Measurements from ENCODE around the gene MBTPS1. TPM values are rescaled to one million over a fixed set of nuclear protein-coding genes. Genes with fewer than 3 reads are reported as not detected.
"Not testable (repeated sequence)": the region's sequence is repeated elsewhere in the genome, so short reads cannot be mapped to it uniquely, and the experiment has no call there.

MBTPS1 gene
- total and polyA plus RNA-seq, 3 experiments from 2014 or later, result 38.3 to 64.7 (median 45.0) TPM

DNA sequence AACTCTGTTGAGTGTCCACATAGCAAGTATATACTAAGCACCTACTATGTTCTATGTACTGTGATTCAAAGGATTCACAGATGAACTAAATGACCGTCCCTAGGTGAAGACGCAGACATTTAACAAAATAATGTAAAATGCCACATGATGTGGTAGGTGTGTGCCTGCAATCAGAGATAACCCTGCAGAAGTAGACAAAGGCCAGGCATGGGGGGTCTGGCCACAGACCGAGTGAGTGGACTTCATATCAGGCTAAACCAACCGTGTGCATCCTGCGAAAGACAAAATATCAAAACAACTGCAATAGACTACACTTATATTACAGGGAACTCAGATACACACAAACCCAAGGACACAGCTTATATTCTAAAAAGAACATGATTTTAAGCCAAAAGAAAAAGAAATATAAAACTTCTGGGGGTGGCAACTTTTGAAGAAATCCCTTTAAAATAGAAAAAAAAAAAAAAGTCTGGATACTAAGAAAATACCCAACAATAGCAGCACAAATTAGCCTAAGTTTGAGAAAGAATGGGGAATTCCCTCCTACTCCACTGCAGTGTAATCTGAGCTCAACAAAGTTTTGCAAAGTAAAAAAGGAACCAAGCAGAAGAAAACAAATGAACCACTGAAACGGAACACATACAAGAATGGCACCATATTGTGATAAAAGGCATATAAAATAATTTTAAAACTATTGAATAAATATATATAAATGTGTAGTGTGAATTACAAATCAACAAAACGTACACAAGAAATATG, 16.0 kb upstream of the MBTPS1 start:
- no peaks in the 10 kb centered on the region for H3K9me3 ChIP-seq (ENCODE audit: low read length)
- CTCF ChIA-PET, result interaction anchor here (1.6 kb wide), 1 partner anchor 16 kb away, joined by 11 read pairs; the partner anchor contains the start of gene MBTPS1

DNA sequence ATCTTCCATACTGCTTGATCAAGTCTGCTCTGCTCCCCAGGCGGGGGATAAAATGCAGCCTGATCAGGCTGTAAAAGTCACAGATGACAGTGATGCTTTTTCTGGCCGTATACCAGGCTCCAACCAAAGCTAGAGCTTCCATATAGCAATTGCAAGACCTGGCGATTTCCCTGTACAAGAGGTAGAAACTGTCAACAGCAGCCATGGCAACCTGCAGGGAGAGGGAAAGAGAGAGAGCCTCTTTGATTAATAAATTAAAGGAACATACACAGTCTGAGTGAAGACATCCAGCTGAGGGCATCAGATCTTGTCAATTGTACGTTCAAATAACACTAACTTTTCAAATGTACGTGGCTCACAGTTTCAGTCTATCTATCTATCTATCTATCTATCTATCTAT, 14.4 kb upstream of the MBTPS1 start:
- no peaks in the 10 kb centered on the region for H3K27me3 ChIP-seq (ENCODE audit: insufficient read depth, low read length, poor library complexity, severe bottlenecking)
- H3K27ac Mint-ChIP-seq, result peak overlapping the region in 1 of 8 donors; percentile 84
- H3K36me3 Mint-ChIP-seq, result peaks cover 7 to 48% (median 11%) of the 10 kb centered on the region in 3 donors
- H3K4me1 Mint-ChIP-seq, result peaks cover 0 to 7% (median 2%) of the 10 kb centered on the region in 3 donors
- no peak overlapping the region for H3K27ac ChIP-seq (ENCODE audit: low read depth, low read length)
- no peak overlapping the region for H3K4me3 ChIP-seq (ENCODE audit: low read length)
- DNase-seq, result no peak
- H3K4me3 Mint-ChIP-seq, result no peak overlapping the region
- H3K4me1 ChIP-seq (ENCODE audit: insufficient read depth, low read length), result no peaks in the 10 kb centered on the region
- peaks cover 0 to 1% of the 10 kb centered on the region in 2 donors for H3K27me3 Mint-ChIP-seq
- H3K9me3 ChIP-seq (ENCODE audit: low read length), result no peaks in the 10 kb centered on the region
- POLR2A ChIA-PET, result no interaction called here
- H3K9me3 Mint-ChIP-seq, result no peaks in the 10 kb centered on the region
- CTCF ChIA-PET, result no interaction called here
- H3K36me3 ChIP-seq (ENCODE audit: insufficient read depth, low read length), result peaks cover 6% of the 10 kb centered on the region

More for the DNA sequence above, 16.0 kb upstream of the MBTPS1 start:
- Mint-ChIP-seq H3K36me3 (peaks cover 3 to 38% (median 9%) of the 10 kb centered on the region in 3 donors), H3K27ac (no peak overlapping the region), H3K4me3 (no peak overlapping the region), H3K4me1 (peaks cover 2 to 14% (median 5%) of the 10 kb centered on the region in 3 donors), H3K9me3 (no peaks in the 10 kb centered on the region), H3K27me3 (peaks cover 0 to 1% of the 10 kb centered on the region in 2 donors)
- POLR2A ChIA-PET, result no interaction called here
- Histone ChIP-seq H3K4me3 (ENCODE audit: low read length) (no peak overlapping the region), H3K4me1 (ENCODE audit: insufficient read depth, low read length) (peaks cover 3% of the 10 kb centered on the region), H3K27ac (ENCODE audit: low read depth, low read length) (no peak overlapping the region), H3K36me3 (ENCODE audit: insufficient read depth, low read length) (peaks cover 6% of the 10 kb centered on the region), H3K27me3 (ENCODE audit: insufficient read depth, low read length, poor library complexity, severe bottlenecking) (no peaks in the 10 kb centered on the region)
- DNase-seq, result no peak

DNA sequence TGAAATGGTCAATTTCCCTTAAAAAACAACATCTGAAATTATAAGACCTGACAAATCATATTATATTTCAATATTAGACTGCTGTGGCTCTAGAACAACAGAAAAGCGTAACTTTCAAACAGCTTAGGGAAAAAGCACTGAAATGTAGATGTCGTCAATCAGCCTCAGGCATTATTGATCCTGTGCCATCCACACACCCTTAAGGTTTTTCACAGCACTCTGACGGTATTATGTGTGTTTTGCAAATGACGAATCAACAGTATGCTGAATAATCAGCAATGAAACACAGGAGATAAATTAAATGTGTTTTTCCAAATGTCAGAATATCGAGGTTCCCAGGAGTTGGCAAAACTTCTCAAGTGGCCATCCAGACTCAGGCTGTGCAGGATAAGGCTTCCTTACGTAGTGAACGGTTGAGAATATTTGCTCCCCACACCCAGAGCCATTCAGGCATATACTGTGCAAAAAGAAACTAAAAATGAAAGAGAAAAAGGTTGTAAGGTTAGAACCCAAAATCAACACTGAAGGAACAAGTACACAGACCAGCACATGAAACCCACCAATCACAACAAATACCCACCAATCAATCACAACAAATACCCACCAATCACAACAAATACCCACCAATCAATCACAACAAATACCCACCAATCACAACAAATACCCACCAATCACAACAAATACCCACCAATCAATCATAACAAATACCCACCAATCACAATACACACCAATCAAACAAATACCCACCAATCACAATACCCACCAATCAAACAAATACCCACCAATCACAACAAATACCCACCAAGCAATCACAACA, 7.7 kb upstream of the MBTPS1 start:
- ChIA-PET CTCF (interaction anchor here (1.2 kb wide), 1 partner anchor 9 kb away, joined by 3 read pairs; no protein-coding TSS in a partner anchor), POLR2A (no interaction called here)
- Histone ChIP-seq H3K27ac (ENCODE audit: low read depth, low read length) (no peak overlapping the region), H3K4me3 (ENCODE audit: low read length) (no peak overlapping the region), H3K36me3 (ENCODE audit: insufficient read depth, low read length) (peaks cover 9% of the 10 kb centered on the region), H3K9me3 (ENCODE audit: low read length) (no peaks in the 10 kb centered on the region), H3K4me1 (ENCODE audit: insufficient read depth, low read length) (no peaks in the 10 kb centered on the region), H3K27me3 (ENCODE audit: insufficient read depth, low read length, poor library complexity, severe bottlenecking) (no peaks in the 10 kb centered on the region)
- Mint-ChIP-seq H3K36me3 (peaks cover 4 to 50% (median 11%) of the 10 kb centered on the region in 3 donors), H3K4me3 (no peak overlapping the region), H3K9me3 (no peaks in the 10 kb centered on the region), H3K27ac (peak overlapping the region in 1 of 8 donors; percentile 5), H3K4me1 (no peaks in the 10 kb centered on the region), H3K27me3 (no peaks in the 10 kb centered on the region)
- no peak for DNase-seq

DNA sequence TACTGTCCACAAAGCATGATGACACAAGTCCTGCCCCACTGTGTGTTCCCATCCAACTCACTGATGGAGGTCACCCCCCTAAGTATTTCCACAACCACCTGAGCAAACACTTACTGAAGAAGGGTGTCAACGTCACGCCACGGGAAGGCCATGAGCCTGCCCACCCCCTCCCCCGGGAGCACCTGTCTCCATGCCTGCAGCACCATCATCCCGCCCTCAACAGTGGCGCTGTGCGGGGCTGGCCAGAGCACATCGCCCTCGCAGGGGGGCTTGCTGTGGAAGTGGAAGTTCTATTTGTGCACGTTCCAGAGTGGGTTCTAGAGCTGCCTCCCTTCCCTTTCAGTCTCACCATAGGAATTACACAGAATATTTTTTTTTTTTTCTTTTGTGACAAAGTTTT, 4.3 kb upstream of the MBTPS1 start:
- H3K4me3 ChIP-seq (ENCODE audit: low read length), result no peak overlapping the region
- Mint-ChIP-seq H3K9me3 (no peaks in the 10 kb centered on the region), H3K4me1 (peaks cover 6 to 14% (median 8%) of the 10 kb centered on the region in 3 donors), H3K27me3 (peaks cover 0 to 1% of the 10 kb centered on the region in 2 donors), H3K4me3 (no peak overlapping the region), H3K36me3 (peaks cover 0 to 38% (median 6%) of the 10 kb centered on the region in 3 donors), H3K27ac (peak overlapping the region in 1 of 8 donors; percentile 11)
- H3K36me3 ChIP-seq (ENCODE audit: insufficient read depth, low read length), result peaks cover 8% of the 10 kb centered on the region
- H3K27me3 ChIP-seq (ENCODE audit: insufficient read depth, low read length, poor library complexity, severe bottlenecking), result no peaks in the 10 kb centered on the region
- CTCF ChIA-PET, result no interaction called here
- no peaks in the 10 kb centered on the region for H3K9me3 ChIP-seq (ENCODE audit: low read length)
- peaks cover 9% of the 10 kb centered on the region for H3K4me1 ChIP-seq (ENCODE audit: insufficient read depth, low read length)
- H3K27ac ChIP-seq (ENCODE audit: low read depth, low read length), result no peak overlapping the region
- DNase-seq, result no peak
- POLR2A ChIA-PET, result no interaction called here

DNA sequence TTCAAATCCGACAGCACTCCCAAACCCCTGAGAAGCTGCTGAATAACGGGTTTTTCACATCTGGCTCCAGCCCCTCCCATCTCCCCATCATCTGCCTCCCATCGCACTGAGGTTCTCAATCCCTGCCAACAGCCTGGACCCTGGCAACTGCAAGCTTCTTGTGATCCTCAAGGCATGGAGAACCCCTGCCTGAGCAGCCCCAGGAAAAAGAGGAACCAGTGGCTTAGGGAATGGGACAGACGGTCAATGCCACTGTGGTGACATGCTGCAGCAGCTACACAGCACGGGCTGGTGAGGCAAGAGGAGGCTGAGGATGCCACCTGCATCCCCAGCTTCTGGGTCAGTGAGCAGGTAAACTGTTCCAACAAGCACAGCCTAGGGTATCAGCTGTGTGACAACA, 3.3 kb upstream of the MBTPS1 start:
- peaks cover 8% of the 10 kb centered on the region for H3K36me3 ChIP-seq (ENCODE audit: insufficient read depth, low read length)
- Mint-ChIP-seq H3K27ac (no peak overlapping the region), H3K9me3 (no peaks in the 10 kb centered on the region), H3K36me3 (peaks cover 0 to 36% (median 3%) of the 10 kb centered on the region in 3 donors), H3K27me3 (peaks cover 0 to 1% of the 10 kb centered on the region in 2 donors), H3K4me1 (peaks cover 12 to 24% (median 18%) of the 10 kb centered on the region in 3 donors), H3K4me3 (no peak overlapping the region)
- H3K4me1 ChIP-seq (ENCODE audit: insufficient read depth, low read length), result peaks cover 19% of the 10 kb centered on the region
- H3K27me3 ChIP-seq (ENCODE audit: insufficient read depth, low read length, poor library complexity, severe bottlenecking), result no peaks in the 10 kb centered on the region
- no peak overlapping the region for H3K27ac ChIP-seq (ENCODE audit: low read depth, low read length)
- no peak overlapping the region for H3K4me3 ChIP-seq (ENCODE audit: low read length)
- no peak for DNase-seq
- CTCF ChIA-PET, result no interaction called here
- H3K9me3 ChIP-seq (ENCODE audit: low read length), result no peaks in the 10 kb centered on the region
- POLR2A ChIA-PET, result no interaction called here

DNA sequence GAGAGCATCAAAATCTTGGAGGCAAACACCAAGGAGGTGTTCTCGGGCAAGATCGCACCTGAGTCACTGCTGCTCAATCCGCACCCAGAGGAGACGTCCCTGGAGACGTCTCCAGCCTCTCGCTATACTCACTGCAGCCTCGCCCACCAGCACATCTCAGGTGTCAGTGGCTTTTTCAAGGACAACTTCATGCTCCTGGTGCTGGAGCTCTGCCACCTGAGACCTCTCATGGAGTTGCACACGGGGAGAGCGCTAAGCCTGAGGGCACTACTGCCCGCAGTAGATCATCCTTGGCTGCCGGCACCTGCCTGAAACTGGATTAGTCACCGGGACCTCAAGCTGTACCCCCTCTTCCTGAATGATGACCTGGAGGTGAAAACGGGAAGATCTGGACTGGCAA, 2.6 kb upstream of the MBTPS1 start:
- Histone ChIP-seq H3K27ac (ENCODE audit: low read depth, low read length) (no peak overlapping the region), H3K4me3 (ENCODE audit: low read length) (no peak overlapping the region), H3K36me3 (ENCODE audit: insufficient read depth, low read length) (peaks cover 7% of the 10 kb centered on the region), H3K4me1 (ENCODE audit: insufficient read depth, low read length) (peaks cover 21% of the 10 kb centered on the region), H3K9me3 (ENCODE audit: low read length) (no peaks in the 10 kb centered on the region), H3K27me3 (ENCODE audit: insufficient read depth, low read length, poor library complexity, severe bottlenecking) (no peaks in the 10 kb centered on the region)
- Mint-ChIP-seq H3K27me3 (peaks cover 0 to 1% of the 10 kb centered on the region in 2 donors), H3K4me1 (peaks cover 13 to 29% (median 22%) of the 10 kb centered on the region in 3 donors), H3K36me3 (peaks cover 0 to 33% (median 3%) of the 10 kb centered on the region in 3 donors), H3K9me3 (no peaks in the 10 kb centered on the region), H3K27ac (no peak overlapping the region), H3K4me3 (peak overlapping the region in 1 of 7 donors; percentile 23)
- ChIA-PET CTCF (no interaction called here), POLR2A (no interaction called here)
- DNase-seq, result no peak

DNA sequence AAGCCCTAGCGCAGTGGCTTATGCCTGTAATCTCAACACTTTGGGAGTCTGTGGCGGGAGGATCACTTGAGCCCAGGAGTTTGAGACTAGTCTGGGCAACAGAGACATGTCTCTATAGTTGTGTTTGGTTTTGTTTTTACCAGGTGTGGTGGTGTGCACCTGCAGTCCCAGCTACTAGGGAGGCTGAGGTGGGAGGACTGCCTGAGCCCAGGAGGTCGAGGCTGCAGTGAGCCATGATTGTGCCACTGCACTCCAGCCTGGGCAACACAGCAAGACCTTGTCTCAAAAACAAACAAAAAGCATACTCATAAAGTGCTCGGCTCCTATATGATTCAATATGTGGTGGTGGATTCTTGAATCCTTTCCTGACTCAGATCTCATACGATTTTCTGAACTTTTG, 1.6 kb upstream of the MBTPS1 start:
- H3K27me3 ChIP-seq (ENCODE audit: insufficient read depth, low read length, poor library complexity, severe bottlenecking); H3K27me3 Mint-ChIP-seq; CTCF ChIA-PET; H3K4me3 ChIP-seq (ENCODE audit: low read length); H3K9me3 Mint-ChIP-seq; DNase-seq; POLR2A ChIA-PET; H3K9me3 ChIP-seq (ENCODE audit: low read length); H3K27ac ChIP-seq (ENCODE audit: low read depth, low read length); H3K36me3 ChIP-seq (ENCODE audit: insufficient read depth, low read length): not testable (repeated sequence)
- H3K4me1 ChIP-seq (ENCODE audit: insufficient read depth, low read length), result peaks cover 23% of the 10 kb centered on the region
- Mint-ChIP-seq H3K4me1 (peaks cover 16 to 37% (median 29%) of the 10 kb centered on the region in 3 donors), H3K4me3 (peak overlapping the region; percentile 44 to 77 (median 64)), H3K36me3 (peaks cover 0 to 26% (median 3%) of the 10 kb centered on the region in 3 donors), H3K27ac (peak overlapping the region in 4 of 8 donors; percentile 14 to 75 (median 25))

DNA sequence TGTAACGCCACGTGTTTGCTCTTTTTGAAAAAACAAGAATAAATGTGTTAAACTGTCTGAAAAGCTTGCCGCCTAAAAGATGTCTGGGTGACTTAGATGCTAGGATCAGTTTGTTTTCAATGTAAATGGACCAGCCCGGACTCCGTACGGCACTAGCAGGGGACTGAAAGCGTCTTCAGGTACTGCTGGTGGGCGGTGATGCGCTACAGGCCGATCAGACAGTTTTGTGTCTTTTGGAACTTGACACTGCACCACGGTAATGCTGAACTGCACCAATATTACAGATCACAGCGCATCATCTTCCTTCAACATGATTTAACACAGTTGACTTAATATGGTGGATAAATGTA, 727 bp upstream of the MBTPS1 start:
- Mint-ChIP-seq H3K27me3 (peaks cover 0 to 1% of the 10 kb centered on the region in 2 donors), H3K4me1 (peaks cover 19 to 42% (median 33%) of the 10 kb centered on the region in 3 donors), H3K36me3 (peaks cover 0 to 19% (median under 1%) of the 10 kb centered on the region in 3 donors), H3K9me3 (no peaks in the 10 kb centered on the region), H3K27ac (peak overlapping the region; percentile 78 to 97 (median 93)), H3K4me3 (peak overlapping the region; percentile 90 to 95 (median 92))
- DNase-seq, result peak in 3 of 5 donors; percentile 8 to 58 (median 46)
- Histone ChIP-seq H3K27me3 (ENCODE audit: insufficient read depth, low read length, poor library complexity, severe bottlenecking) (no peaks in the 10 kb centered on the region), H3K4me1 (ENCODE audit: insufficient read depth, low read length) (peaks cover 23% of the 10 kb centered on the region), H3K9me3 (ENCODE audit: low read length) (no peaks in the 10 kb centered on the region), H3K36me3 (ENCODE audit: insufficient read depth, low read length) (no peaks in the 10 kb centered on the region), H3K4me3 (ENCODE audit: low read length) (peak overlapping the region; percentile 86), H3K27ac (ENCODE audit: low read depth, low read length) (peak overlapping the region; percentile 87)
- ChIA-PET CTCF (interaction anchor here (1.6 to 2.2 kb wide), 4 partner anchors 15 to 69 kb away, joined by 8 to 22 read pairs (median 12); partner anchors contain the start of gene TAF1C), POLR2A (interaction anchor here (1.2 to 2.5 kb wide), 4 partner anchors 17 to 69 kb away, joined by 3 to 24 read pairs (median 8); partner anchors contain the start of genes DNAAF1, HSDL1 and TAF1C)

Measured in CD8-positive, alpha-beta memory T cell (primary cell).